GM21515 (cell line): ENCODE measurements around the gene PARD3.
"Not testable (repeated sequence)": the region's sequence is repeated elsewhere in the genome, so short reads cannot be mapped to it uniquely, and the experiment has no call there.

Experiments used
- ATAC-seq: cut with Tn5 transposase; IDR thresholded peaks from one replicate; pipeline ENCODE4 v1.9.1; 2021; ENCODE audit not compliant: unreplicated experiment

PARD3 gene

DNA sequence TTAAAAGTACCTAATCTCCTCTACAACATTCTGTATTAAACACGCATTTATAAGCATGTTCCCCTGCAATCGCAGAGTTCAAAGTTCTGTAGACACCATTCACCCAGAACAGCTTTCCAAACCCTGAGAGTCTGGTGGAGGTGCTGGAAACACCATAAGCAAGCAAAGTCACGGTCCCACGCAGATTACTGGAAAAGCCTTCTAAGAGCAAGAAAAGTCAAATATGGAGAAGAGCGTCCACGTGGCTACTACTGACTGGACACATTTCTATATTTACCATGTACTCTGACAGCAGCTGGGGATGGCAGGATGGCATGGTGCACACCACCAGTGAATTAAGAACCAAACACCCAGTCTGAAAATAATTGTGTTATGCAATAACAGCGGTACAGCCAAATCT is 97.7 kb downstream of the PARD3 start:
- ATAC-seq = no peak

GRCh38 chr10:34716958-34717357 is 98.1 kb downstream of the PARD3 start:
- ATAC-seq = no peak

DNA sequence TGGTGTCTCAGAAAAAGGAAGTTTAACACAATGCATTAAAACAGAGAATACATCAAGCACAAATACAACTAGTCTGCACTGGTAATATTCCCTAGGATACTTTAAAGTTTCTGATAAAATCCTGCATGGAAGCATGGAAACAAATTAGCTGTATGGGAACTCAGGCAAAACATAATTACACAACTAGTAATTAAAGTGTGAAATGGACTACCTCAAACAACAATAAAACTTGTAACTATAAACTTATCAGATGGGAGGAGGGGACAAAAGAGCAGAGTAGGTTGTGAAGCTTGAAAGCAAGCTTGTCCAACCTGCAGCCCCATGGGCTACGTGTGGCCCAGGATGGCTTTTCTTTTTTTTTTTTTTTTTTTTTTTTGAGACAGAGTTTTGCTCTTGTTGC is 98.9 kb downstream of the PARD3 start:
- no peak for ATAC-seq

DNA sequence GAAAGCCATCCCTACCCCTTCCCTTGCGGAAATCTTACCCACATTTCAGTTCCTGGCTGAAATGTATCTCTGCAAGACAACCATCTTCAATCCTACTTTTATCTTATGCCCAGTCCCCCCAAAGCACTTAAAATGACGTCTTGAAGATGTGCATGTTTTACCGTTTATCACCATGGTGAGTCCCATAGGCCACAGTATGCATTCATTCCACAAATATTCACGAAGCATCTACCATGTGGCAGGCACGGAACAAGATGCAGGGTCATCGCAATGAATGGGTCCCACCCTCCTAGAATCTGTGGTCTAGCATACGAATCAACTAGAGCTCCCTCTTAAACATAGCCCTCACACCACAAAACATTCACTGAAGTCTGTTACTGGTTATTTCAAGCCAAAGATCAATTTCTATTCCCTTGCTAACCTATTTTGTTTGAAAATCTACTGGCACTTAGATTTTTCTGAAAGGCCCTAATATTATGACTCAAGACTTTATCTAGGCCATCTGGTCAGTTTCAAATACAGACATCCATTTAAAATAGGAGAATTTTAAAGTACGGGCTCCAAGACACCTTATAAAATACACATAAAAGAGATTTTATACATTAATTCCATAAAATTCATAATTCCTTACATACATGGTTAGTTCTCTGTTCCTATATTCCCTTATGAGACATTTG is 99.4 kb downstream of the PARD3 start:
- no peak for ATAC-seq

- no peak for ATAC-seq
Measured at GRCh38 chr10:34713875-34714274, 101.2 kb downstream of the PARD3 start.

DNA sequence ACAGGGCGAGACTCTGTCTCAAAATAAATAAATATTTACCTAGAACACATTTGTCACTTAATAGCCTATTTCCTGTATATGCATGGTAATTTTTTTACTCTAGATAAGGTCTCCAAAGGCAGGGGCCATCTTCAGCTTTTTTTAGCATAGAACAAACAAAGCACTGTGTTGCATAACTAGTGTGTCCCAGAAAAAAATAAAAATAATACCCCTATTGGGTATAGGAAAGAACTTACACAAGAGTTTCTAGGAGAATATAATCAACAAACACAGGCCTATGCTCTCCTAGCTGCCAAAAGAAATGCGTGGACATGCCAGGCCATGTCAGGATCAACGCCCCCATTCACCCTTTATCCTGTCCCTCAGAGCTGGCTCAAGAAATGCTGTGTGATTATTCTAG is 103.6 kb downstream of the PARD3 start:
- ATAC-seq = no peak

DNA sequence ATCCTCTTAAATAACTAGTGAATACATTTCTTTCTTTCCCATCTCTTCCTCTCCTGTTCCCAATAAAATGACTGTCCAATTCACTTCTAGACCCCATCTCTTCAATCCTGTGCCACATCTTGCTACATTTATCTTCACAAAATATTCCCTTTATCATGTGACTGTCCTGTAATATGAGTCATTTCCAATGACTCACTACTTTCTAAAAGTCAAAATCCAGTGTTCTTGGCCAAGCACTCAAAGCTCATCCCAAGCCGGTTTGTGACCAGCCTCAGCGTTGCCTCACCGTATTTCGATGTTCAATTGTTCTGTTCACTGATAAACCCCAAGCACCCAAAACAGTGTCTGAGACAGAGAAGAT is 104.7 kb downstream of the PARD3 start:
- no peak for ATAC-seq

DNA sequence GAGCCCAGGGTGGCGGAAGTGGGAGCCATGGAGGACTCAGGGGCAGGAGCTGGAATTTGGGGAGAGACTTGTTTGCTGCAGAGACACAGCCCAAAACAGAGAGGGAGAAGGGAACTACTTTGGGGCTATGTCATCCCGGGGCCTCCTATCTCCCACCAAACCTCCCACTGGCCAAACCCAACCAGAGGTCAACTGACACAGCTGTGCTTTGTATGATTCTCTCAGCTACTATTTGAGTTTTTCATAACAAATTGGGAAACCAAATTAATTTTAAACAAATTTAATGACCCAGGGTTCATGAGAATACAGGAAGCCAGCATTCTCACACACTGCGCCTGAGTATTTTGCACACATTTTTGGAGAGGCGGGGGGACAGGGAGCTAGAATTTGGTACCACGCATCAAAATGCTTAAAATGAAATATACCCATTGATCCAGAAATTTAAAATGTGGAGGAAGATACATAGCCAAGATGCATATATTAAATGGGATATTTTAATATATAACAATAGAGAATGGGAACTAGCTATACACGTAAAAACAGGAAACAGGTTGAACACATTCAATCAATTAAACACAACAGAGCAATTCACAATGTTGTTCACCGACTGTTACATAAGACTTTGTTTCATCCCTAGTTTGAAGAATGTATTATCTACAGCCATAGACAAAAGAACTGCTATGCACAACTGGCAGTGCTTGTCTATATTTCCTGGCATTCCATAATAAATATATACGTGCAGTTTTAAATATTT is 105.3 kb downstream of the PARD3 start:
- ATAC-seq = no peak

- no peak for ATAC-seq
Measured at GRCh38 chr10:34707656-34708055, 107.4 kb downstream of the PARD3 start.

DNA sequence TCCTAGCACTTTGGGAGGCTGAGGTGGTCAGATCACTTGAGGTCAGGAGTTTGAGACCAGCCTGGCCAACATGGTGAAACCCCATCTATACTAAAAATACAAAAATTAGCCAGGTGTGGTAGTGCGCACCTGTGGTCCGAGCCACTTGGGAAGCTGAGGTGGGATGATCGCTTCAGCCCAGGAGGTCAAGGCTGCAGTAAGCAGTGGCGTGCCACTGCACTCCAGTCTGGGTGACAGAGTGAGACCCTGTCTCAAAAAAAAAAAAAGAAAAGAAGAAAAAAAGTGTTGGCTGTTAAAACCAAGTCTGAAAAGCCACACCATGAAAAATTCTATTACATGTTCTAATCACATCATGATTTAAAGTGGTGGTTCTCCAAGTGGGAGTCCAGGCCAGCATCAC is 108.1 kb downstream of the PARD3 start:
- ATAC-seq = not testable (repeated sequence)

- no peak for ATAC-seq
Measured at GRCh38 chr10:34706147-34706546, 108.9 kb downstream of the PARD3 start.

DNA sequence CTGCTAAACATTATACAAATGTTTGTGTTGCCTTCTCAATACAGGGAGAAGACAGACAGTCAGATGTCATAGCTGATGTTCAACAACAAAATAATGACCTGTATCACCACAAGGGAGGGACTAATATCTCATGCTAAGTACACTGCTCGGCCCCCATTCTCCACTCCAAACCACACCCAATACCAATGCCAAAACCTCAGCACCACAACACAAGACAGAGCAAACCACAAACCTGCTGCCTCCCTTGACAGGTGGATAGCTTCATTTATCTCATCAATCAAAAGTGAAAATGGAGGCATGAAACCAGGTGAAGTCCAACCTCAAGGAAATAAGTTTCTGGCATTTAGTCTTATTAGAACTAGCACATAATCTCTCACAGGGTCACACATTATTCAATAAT is 109.5 kb downstream of the PARD3 start:
- ATAC-seq = no peak

GRCh38 chr10:34704526-34705184 is 110.4 kb downstream of the PARD3 start:
- no peak for ATAC-seq

DNA sequence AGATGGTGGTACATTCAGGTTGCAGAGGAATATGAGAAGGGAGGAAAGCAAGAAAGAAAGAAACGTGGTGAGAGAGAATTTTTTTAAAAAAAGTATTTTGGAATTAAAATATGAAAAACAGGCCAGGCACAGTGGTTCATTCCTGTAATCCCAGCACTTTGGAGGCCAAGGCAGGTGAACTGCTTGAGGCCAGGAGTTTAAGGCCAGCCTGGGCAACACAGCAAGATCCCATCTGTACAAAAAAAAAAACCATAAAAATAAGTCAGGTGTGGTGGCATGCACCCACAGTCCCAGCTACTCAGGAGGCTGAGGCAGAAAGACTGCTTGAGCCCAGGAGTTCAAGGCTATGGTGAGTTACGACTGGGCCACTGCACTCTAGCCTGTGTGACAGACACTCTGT is 112.1 kb downstream of the PARD3 start:
- no peak for ATAC-seq

DNA sequence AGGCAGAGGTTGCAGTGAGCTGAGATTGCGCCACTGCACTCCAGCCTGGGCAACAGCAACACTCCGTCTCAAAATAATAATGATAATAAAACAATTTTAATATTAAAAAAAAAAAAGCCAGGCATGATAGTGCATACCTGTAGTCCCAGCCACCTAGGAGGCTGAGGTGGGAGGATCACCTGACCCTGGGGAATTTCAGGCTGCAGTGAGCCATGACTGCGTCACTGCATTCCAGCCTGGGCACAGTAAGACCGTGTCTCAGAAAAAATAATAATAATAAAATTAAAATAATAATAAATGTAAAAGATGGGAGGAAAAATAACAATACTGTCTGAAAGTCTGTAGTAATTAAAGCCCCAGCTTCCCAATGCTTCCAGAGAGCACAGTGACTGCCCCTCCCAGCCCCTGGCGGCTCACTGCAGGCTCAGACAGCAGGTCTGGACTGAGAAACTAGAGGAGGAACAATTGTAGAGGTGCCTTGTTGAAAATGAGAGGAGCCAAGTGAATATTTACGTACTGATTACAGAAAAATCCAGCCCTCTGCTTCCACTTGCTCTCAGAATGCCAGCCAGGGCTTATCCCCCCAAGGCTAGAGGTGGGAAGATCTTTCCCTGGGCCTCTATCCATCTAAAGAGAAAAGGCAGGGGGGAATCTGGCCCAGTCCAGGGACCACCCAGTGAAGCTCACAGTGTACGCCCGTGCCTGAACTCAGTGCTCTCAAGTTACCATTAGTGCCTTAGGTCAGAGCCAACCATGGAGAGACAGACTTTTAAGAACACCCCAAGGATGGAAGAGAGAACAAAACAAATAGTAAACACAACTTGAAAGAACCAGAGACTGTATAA is 112.8 kb downstream of the PARD3 start:
- ATAC-seq = no peak

- no peak for ATAC-seq
Measured at GRCh38 chr10:34701194-34701593, 113.9 kb downstream of the PARD3 start.

GRCh38 chr10:34700752-34701151 is 114.3 kb downstream of the PARD3 start:
- not testable (repeated sequence) for ATAC-seq

DNA sequence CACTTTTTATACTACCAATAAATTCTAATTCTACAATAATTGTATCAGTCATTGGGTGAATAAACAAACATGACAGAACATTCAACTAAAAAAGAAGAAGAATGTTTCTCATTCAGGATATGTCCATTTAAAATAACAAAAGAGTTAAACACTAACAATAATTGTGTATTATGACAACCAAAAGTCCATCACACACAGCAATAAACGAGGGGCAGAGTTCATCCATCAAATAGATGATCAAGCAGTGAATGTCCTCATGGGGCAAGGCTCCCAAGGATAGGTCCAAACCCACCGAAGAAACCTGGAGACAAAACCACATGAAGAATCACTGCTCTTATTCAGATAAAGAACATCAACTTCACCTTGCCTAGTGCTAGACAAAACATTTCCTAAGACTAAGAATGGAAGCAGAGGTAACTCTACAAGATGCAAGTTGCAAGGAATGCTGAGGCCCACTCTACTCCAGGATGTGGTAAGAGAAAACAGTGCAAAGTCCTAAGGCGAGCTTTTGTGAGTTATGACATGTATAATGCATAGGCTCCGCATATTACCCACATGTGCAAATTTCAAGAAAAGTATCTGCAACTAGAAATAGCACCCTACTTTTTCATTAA is 115.1 kb downstream of the PARD3 start:
- no peak for ATAC-seq

GRCh38 chr10:34698979-34699378 is 116.1 kb downstream of the PARD3 start:
- no peak for ATAC-seq

DNA sequence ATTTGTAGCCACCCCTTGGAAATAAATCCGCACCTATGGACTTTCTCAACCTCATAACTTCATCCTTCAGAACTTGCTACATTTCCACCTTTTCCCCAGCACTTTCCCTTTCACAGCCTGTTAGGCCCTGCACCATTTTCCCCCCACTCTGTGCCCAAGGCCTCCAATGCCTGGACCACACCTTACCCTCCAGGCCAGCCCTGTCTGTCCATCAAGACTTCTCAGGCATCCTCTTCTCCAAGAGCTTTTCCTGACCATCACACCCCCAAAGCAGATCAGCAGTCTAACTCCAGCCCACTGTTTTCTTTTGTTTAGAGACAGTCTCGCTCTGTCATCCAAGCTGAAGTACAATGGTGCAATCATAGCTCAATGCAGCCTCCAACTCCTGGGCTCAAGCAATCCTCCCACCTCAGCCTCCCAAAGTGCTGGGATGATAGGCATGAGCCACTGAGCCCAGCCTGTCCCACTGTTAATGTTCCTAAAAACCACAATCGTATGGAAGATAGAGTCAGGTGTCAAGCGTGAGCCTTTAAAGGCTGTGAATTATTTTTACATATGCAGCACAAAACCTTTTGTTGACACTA is 116.8 kb downstream of the PARD3 start:
- no peak for ATAC-seq
